HCT116 (cell line): ENCODE data around the gene APP. TPM values are rescaled to one million over a fixed set of nuclear protein-coding genes. Genes with fewer than 3 reads are reported as not detected.

Experiments
- ATAC-seq: fragments of 200-7000 bp; cut with Tn5 transposase; 2 replicates; pipeline ENCODE4 v1.9.1; 2020; ENCODE audit warnings: mild to moderate bottlenecking, moderate library complexity
- BruUV-seq: library from RNA; stranded (reverse); fragments of 400-500 nt; replicated peaks from 2 replicates; lab custom pipeline; 2021; lab: Mats Ljungman, UMichigan
- CTCF ChIA-PET: fragments of 300-600 bp; sonication (Branson Sonifier 250); formaldehyde crosslinking; loops from one replicate; lab custom pipeline; 2021; ENCODE audit warnings: antibody characterized with exemption; lab: Charles Lee
- POLR2A ChIA-PET: fragments of 300-600, 350-600 bp; sonication (Branson Sonifier 250); formaldehyde crosslinking; loops from one replicate; lab custom pipeline; 2021; ENCODE audit warnings: antibody characterized with exemption; lab: Charles Lee
- RAD21 ChIA-PET, 2 experiments: fragments of 300-600 bp; sonication (Branson Sonifier 250); formaldehyde crosslinking; loops; one replicate each; lab custom pipeline; 2023; ENCODE audit warnings: low total read pairs in 2 of 2; ENCODE audit not compliant: uncharacterized antibody in 2 of 2, unreplicated experiment in 2 of 2, low non-redundant PET in 1 of 2; lab: Charles Lee
- DNase-seq: peaks from one replicate; pipeline ENCODE4 v3.0.0-alpha.2; 2010; ENCODE audit warnings: low read depth, low spot score
- H2AFZ ChIP-seq: fragments of 200-600 bp; shearing (Covaris generic), sonication (generic); 2 replicates; pipeline ENCODE4 v1.6.1; 2017; ENCODE audit warnings: low read depth, mixed run types, mixed read lengths, antibody characterized with exemption, low read length; ENCODE audit not compliant: poor library complexity, severe bottlenecking
- H3K27ac ChIP-seq: 2 replicates; pipeline ENCODE4 v1.5.1; 2012; ENCODE audit warnings: low read depth, low read length
- H3K27me3 ChIP-seq: fragments of 200-600 bp; sonication (generic); 2 replicates; pipeline ENCODE4 v1.6.1; 2016; ENCODE audit warnings: mixed run types, low read length, mixed read lengths; ENCODE audit not compliant: insufficient read depth
- H3K36me3 ChIP-seq, 2 experiments: fragments of 200-500 bp in 1 of 2; fragments of 200-600 bp in 1 of 2; sonication (Bioruptor generic) in 1 of 2; sonication (generic) in 1 of 2; 2 replicates each; pipeline versions ENCODE4 v1.5.1 to v1.6.1; 2014 to 2016; ENCODE audit warnings: low read length in 2 of 2, inconsistent platforms in 1 of 2, mixed read lengths in 1 of 2, mixed run types in 1 of 2; ENCODE audit not compliant: insufficient read depth in 2 of 2, control insufficient read depth in 1 of 2
- H3K4me1 ChIP-seq, 2 experiments: fragments of 200-600 bp in 1 of 2; sonication (generic) in 1 of 2; 2 replicates each; pipeline versions ENCODE4 v1.5.1 to v1.6.1; 2012 to 2017; ENCODE audit warnings: low read length in 2 of 2, inconsistent platforms in 1 of 2, mild to moderate bottlenecking in 1 of 2, mixed read lengths in 1 of 2, mixed run types in 1 of 2, moderate library complexity in 1 of 2; ENCODE audit not compliant: insufficient read depth in 2 of 2, control insufficient read depth in 1 of 2
- H3K4me2 ChIP-seq: fragments of 200-600 bp; sonication (generic); 2 replicates; pipeline ENCODE4 v1.6.1; 2017; ENCODE audit warnings: mixed run types, low read length, mixed read lengths
- H3K4me3 ChIP-seq, 2 experiments: fragments of 200-600 bp in 1 of 2; sonication (generic) in 1 of 2; replicated peaks in 1 of 2; 2 replicates each; pipeline ENCODE4 v1.5.1; 2011 to 2016; ENCODE audit warnings: low read length in 2 of 2, control low read depth in 1 of 2, low read depth in 1 of 2, mild to moderate bottlenecking in 1 of 2, mixed read lengths in 1 of 2, mixed run types in 1 of 2
- H3K79me2 ChIP-seq: fragments of 200-600 bp; sonication (generic); 2 replicates; pipeline ENCODE4 v1.6.1; 2017; ENCODE audit warnings: mild to moderate bottlenecking, mixed run types, low read length, moderate library complexity, mixed read lengths; ENCODE audit not compliant: insufficient read depth
- H3K9ac ChIP-seq: fragments of 200-600 bp; sonication (generic); 2 replicates; pipeline ENCODE4 v1.6.1; 2016; ENCODE audit warnings: low read length, mixed read lengths
- H3K9me2 ChIP-seq: fragments of 200-600 bp; sonication (generic), shearing (Covaris generic); 2 replicates; pipeline ENCODE4 v1.6.1; 2017; ENCODE audit warnings: mixed run types, mild to moderate bottlenecking, moderate library complexity; ENCODE audit not compliant: insufficient read depth
- H3K9me3 ChIP-seq, 2 experiments: fragments of 200-500 bp in 1 of 2; fragments of 200-600 bp in 1 of 2; sonication (Bioruptor generic) in 1 of 2; sonication (generic) in 1 of 2; 2 replicates each; pipeline ENCODE4 v1.6.1; 2014 to 2017; ENCODE audit warnings: low read length in 2 of 2, mixed read lengths in 2 of 2, inconsistent platforms in 1 of 2, low read depth in 1 of 2, mild to moderate bottlenecking in 1 of 2, mixed run types in 1 of 2, moderate library complexity in 1 of 2; ENCODE audit not compliant: control insufficient read depth in 1 of 2, insufficient read depth in 1 of 2
- H4K20me1 ChIP-seq: fragments of 200-600 bp; sonication (generic), shearing (Covaris generic); 2 replicates; pipeline ENCODE4 v1.6.1; 2017; ENCODE audit warnings: mixed run types, mild to moderate bottlenecking, moderate library complexity; ENCODE audit not compliant: insufficient read depth
- CTCF ChIP-seq, 3 experiments: fragments of 200-600 bp in 1 of 3; sonication (generic) in 1 of 3; IDR thresholded peaks in 2 of 3; conservative IDR thresholded peaks in 1 of 3; 2 replicates each; pipeline ENCODE4 v1.5.1; 2012 to 2017; ENCODE audit warnings: low read depth in 2 of 3, low read length in 2 of 3, antibody characterized with exemption in 1 of 3, borderline replicate concordance in 1 of 3, control low read depth in 1 of 3, mild to moderate bottlenecking in 1 of 3, mixed read lengths in 1 of 3, mixed run types in 1 of 3, moderate library complexity in 1 of 3; ENCODE audit not compliant: insufficient read depth in 1 of 3
- EGR1 ChIP-seq: IDR thresholded peaks from 2 replicates; pipeline ENCODE4 v1.6.1; 2012; ENCODE audit warnings: low read depth
- EZH2phosphoT487 ChIP-seq: fragments of 200-600 bp; IDR thresholded peaks from 2 replicates; pipeline ENCODE4 v1.6.1; 2018; ENCODE audit warnings: antibody characterized with exemption, borderline replicate concordance
- FOSL1 ChIP-seq: IDR thresholded peaks from 2 replicates; pipeline ENCODE4 v1.6.1; 2012; ENCODE audit warnings: low read depth
- JUND ChIP-seq: IDR thresholded peaks from 2 replicates; pipeline ENCODE4 v1.6.1; 2012
- MAX ChIP-seq: IDR thresholded peaks from 2 replicates; pipeline ENCODE4 v1.6.1; 2012
- POLR2AphosphoS5 ChIP-seq: IDR thresholded peaks from 2 replicates; pipeline ENCODE4 v1.6.1; 2011; ENCODE audit warnings: mild to moderate bottlenecking, low read depth, low read length, moderate library complexity
- RAD21 ChIP-seq: IDR thresholded peaks from 2 replicates; pipeline ENCODE4 v1.6.1; 2012; ENCODE audit warnings: low read depth, mild to moderate bottlenecking
- SIN3A ChIP-seq: IDR thresholded peaks from 2 replicates; pipeline ENCODE4 v1.6.1; 2012; ENCODE audit warnings: low read depth
- SRF ChIP-seq: IDR thresholded peaks from 2 replicates; pipeline ENCODE4 v1.6.1; 2012; ENCODE audit warnings: low read depth
- ZFX ChIP-seq: fragments of 450-650 bp; IDR thresholded peaks from 2 replicates; pipeline ENCODE4 v1.6.1; 2017
- ZNF274 ChIP-seq: fragments of 200-500 bp; sonication (Bioruptor generic); IDR thresholded peaks from 2 replicates; pipeline ENCODE4 v1.6.1; 2014; ENCODE audit warnings: mild to moderate bottlenecking, low read depth, low read length, inconsistent platforms
- intact Hi-C: fragments of 100-400 bp; cut with micrococcal nuclease; formaldehyde crosslinking; loops from 2 replicates; pipeline ENCODE4 v1.10.0; 2022
- total RNA-seq: library from RNA; stranded (reverse); gene quantifications from one replicate; pipeline ENCODE4 v1.2.1, GENCODE V29; 2021; ENCODE audit not compliant: unreplicated experiment
- TF ChIP-seq, protein P1 (sequence below): IDR thresholded peaks from 2 replicates; pipeline ENCODE4 v1.6.1; 2012

Gene APP
- total RNA-seq, 1 experiment from 2014 or later, result 267 TPM

DNA sequence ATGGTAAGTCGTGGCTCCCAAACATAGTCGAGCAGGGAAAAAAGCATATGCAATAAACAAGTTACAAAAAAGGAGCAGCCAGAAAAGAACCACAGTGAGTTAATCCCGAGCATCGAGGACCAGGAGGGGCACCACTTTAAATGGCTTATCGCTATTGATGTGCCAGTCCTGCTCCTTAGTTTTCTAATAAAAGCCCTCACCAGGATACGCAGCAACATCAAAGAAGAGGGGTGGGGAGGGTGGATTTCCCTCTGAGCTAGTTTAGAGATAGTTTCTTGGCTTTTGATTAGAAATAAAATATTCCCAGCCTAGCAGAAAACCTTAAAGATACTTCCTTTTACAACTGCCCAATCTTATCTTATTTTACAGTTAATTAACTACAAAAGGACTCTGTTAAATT, 265.4 kb downstream of the APP start:
- Histone ChIP-seq H3K27ac (no peak overlapping the region), H3K79me2 (no peaks in the 10 kb centered on the region), H3K9me2 (no peaks in the 10 kb centered on the region), H3K27me3 (no peaks in the 10 kb centered on the region), H3K4me1 (no peaks in the 10 kb centered on the region; a peak in 1 of 4 replicates), H4K20me1 (no peaks in the 10 kb centered on the region; the same call in 1 of the 2 replicates), H2AFZ (no peak overlapping the region), H3K36me3 (peaks cover 0 to 4% of the 10 kb centered on the region in 2 experiments; a peak in 2 of 4 replicates), H3K9ac (no peak overlapping the region), H3K4me3 (no peak overlapping the region), H3K4me2 (no peak overlapping the region), H3K9me3 (no peaks in the 10 kb centered on the region)
- DNase-seq (no peak), ATAC-seq (no peak)
- BruUV-seq, result no TSS peak
- TF ChIP-seq POLR2AphosphoS5 (no peak), MAX (no peak), EGR1 (no peak), RAD21 (no peak), ZNF274 (no peak), SIN3A (no peak), EZH2phosphoT487 (no peak), JUND (no peak), SRF (no peak), FOSL1 (no peak), CTCF (IDR thresholded peaks at IDR 0.05 in 2 of 3, conservative IDR thresholded peaks at IDR 0.05 in 1 of 3; ENCODE audit: borderline replicate concordance in 1 of 3, insufficient read depth in 1 of 3, low read depth in 2 of 3, low read length in 2 of 3) (no peak), ZFX (no peak)
- TF ChIP-seq, protein P1, sequence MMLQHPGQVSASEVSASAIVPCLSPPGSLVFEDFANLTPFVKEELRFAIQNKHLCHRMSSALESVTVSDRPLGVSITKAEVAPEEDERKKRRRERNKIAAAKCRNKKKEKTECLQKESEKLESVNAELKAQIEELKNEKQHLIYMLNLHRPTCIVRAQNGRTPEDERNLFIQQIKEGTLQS, result no peak
- POLR2A ChIA-PET, result no interaction called here
- RAD21 ChIA-PET, result no interaction called here
- intact Hi-C loops, result no loop called here
- CTCF ChIA-PET, result no interaction called here
